Karpas-422 (cell line): ENCODE measurements around the gene KLF16. TPM values are rescaled to one million over a fixed set of nuclear protein-coding genes. Genes with fewer than 3 reads are reported as not detected.
A peak's percentile ranks its signal among the peaks of the same experiment; 100 is the strongest.

Source experiments
- DNase-seq: peaks from one replicate; pipeline ENCODE4 v3.0.0-alpha.2; 2015
- H2AFZ ChIP-seq: fragments of 200-600 bp; sonication (generic); 2 replicates; pipeline ENCODE4 v1.6.1; 2014; ENCODE audit warnings: antibody characterized with exemption, low read length, mixed read lengths
- H3K27ac ChIP-seq: fragments of 200-600 bp; sonication (generic); 2 replicates; pipeline ENCODE4 v1.5.1; 2014; ENCODE audit warnings: mild to moderate bottlenecking, low read length, moderate library complexity
- H3K27me3 ChIP-seq: fragments of 200-600 bp; sonication (generic); 2 replicates; pipeline ENCODE4 v1.6.1; 2014; ENCODE audit warnings: low read length, mixed read lengths
- H3K36me3 ChIP-seq: fragments of 200-600 bp; sonication (generic); 2 replicates; pipeline ENCODE4 v1.6.1; 2014; ENCODE audit warnings: low read length, mixed read lengths; ENCODE audit not compliant: insufficient read depth
- H3K4me1 ChIP-seq: fragments of 200-600 bp; sonication (generic); 2 replicates; pipeline ENCODE4 v1.6.1; 2014; ENCODE audit warnings: mild to moderate bottlenecking, low read length, mixed read lengths
- H3K4me2 ChIP-seq: fragments of 200-600 bp; sonication (generic); 2 replicates; pipeline ENCODE4 v1.6.1; 2014; ENCODE audit warnings: low read length, low read depth, mild to moderate bottlenecking; ENCODE audit not compliant: poor library complexity, severe bottlenecking
- H3K4me3 ChIP-seq: fragments of 200-600 bp; sonication (generic); 2 replicates; pipeline ENCODE4 v1.5.1; 2014; ENCODE audit warnings: mild to moderate bottlenecking, antibody characterized with exemption, low read length, mixed read lengths
- H3K79me2 ChIP-seq: fragments of 200-600 bp; sonication (generic); 2 replicates; pipeline ENCODE4 v1.6.1; 2014; ENCODE audit warnings: mild to moderate bottlenecking, low read length, mixed read lengths
- H3K9ac ChIP-seq: fragments of 200-600 bp; sonication (generic); 2 replicates; pipeline ENCODE4 v1.6.0; 2014; ENCODE audit warnings: low read length
- H3K9me2 ChIP-seq: fragments of 200-600 bp; sonication (generic), shearing (Covaris generic); replicated peaks from 2 replicates; pipeline ENCODE4 v1.6.0; 2014; ENCODE audit warnings: mild to moderate bottlenecking, low read length, moderate library complexity; ENCODE audit not compliant: insufficient read depth
- H3K9me3 ChIP-seq: fragments of 300-700, 200-600 bp; sonication (generic); 2 replicates; pipeline ENCODE4 v1.6.1; 2014; ENCODE audit warnings: low read length, mixed read lengths
- H4K20me1 ChIP-seq: fragments of 200-600 bp; sonication (generic); 2 replicates; pipeline ENCODE4 v1.6.1; 2014; ENCODE audit warnings: mild to moderate bottlenecking, antibody characterized with exemption, low read length, low read depth; ENCODE audit not compliant: insufficient read depth
- total RNA-seq: library from RNA; depleted of rRNA; stranded (reverse); fragments of >200 nt; shearing (Covaris generic); gene quantifications from 2 replicates; pipeline ENCODE4 v1.2.3, GENCODE V29; 2014; ENCODE audit warnings: low replicate concordance

The KLF16 gene
- total RNA-seq, 1 experiment from 2014 or later = 13.2 TPM

DNA sequence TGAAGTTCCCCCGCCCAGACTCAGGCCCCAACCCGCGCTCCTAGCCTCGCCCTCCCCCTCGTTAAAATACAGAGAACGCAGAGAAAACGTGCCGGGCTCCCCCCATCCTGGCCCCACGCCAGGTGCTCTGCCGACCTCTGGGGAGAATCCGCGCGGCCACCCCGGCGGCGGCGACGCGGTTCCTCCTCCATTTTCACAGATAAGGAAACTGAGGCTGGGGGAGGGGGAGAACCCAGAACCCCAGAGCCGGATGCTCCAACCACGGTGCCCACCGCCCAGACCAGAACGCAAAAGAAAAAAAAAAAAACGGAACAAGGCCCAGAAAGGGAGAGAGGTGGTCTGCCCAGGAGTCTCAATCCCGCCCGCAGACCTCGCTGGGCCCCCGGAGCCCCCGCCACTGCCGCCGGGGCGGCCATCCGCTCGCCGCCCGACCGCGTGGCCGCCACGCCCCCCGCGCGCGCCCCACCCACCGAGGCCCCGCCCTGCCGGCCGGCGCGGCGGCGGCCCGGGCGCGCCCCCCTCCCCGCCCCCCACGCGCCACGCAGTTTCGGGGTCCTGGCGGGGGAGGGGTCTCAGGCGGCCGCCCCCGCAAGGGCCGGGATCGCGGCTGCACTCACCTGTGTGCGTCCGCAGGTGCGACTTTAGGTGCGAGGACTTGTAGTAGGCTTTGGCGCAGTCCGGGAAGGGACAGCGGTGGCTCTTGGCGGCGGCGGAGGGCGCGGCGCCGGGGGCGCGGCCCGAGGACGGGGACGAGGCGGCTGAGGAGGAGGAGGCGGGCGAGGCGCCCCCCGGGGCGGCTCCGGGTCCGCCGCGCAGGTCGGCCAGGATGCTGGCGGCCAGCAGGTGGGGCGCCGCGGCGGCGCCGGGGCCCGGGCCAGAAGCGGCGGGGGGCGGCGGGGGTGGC is 703 bp downstream of the KLF16 start:
- peaks cover 39% of the 10 kb centered on the region; the same call in 1 of the 2 replicates for H4K20me1 ChIP-seq
- peaks cover 45% of the 10 kb centered on the region for H3K4me1 ChIP-seq
- no peak overlapping the region for H2AFZ ChIP-seq

GRCh38 chr19:1862068-1862423 is 1.3 kb downstream of the KLF16 start:
- H3K4me1 ChIP-seq = peaks cover 51% of the 10 kb centered on the region
- no peaks in the 10 kb centered on the region for H3K9me3 ChIP-seq
- H3K27me3 ChIP-seq = no peaks in the 10 kb centered on the region
- no peak overlapping the region for H2AFZ ChIP-seq
- H3K9me2 ChIP-seq = no peaks in the 10 kb centered on the region
- peak overlapping the region; percentile 97 for H3K9ac ChIP-seq
- H3K4me3 ChIP-seq = peak overlapping the region; percentile 93
- no peaks in the 10 kb centered on the region for H3K36me3 ChIP-seq
- H4K20me1 ChIP-seq = peaks cover 39% of the 10 kb centered on the region; the same call in 1 of the 2 replicates
- no peak for DNase-seq
- H3K4me2 ChIP-seq = peak overlapping the region; percentile 90
- H3K27ac ChIP-seq = peak overlapping the region; percentile 84
- H3K79me2 ChIP-seq = peaks cover 64% of the 10 kb centered on the region

More for the DNA sequence above, 703 bp downstream of the KLF16 start:
- Histone ChIP-seq H3K4me2 (peak overlapping the region; percentile 90), H3K9me2 (no peaks in the 10 kb centered on the region), H3K27ac (peak overlapping the region; percentile 84), H3K4me3 (peak overlapping the region; percentile 93), H3K9me3 (no peaks in the 10 kb centered on the region), H3K27me3 (no peaks in the 10 kb centered on the region), H3K36me3 (no peaks in the 10 kb centered on the region), H3K9ac (peak overlapping the region; percentile 97), H3K79me2 (peaks cover 58% of the 10 kb centered on the region)
- DNase-seq = peak; percentile 82

DNA sequence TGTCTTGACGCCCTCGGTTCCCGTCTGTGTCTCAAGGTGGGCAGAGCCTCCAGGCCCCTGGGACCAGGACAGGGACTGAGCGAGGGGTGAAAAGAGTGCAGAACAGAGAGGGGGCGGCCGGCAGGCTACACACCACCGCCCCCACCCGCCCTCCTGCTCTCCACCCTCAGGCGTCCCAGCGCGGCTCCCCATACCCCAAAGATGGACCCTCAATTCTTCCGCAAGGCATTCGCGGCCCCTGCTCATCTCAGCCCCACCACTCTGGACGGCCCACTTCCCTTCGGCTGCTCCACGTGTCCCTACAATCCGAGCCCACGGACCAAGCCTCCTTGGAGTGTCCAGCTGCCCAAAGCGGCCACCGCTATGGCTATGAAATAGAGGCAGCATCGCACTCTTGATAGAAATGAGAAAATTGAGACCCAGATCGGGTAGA is 1.8 kb downstream of the KLF16 start:
- H3K9ac ChIP-seq = peak overlapping the region; percentile 97
- H3K4me2 ChIP-seq = peak overlapping the region; percentile 90
- peaks cover 55% of the 10 kb centered on the region for H3K4me1 ChIP-seq
- H3K79me2 ChIP-seq = peaks cover 68% of the 10 kb centered on the region
- H3K9me2 ChIP-seq = no peaks in the 10 kb centered on the region
- H3K9me3 ChIP-seq = no peaks in the 10 kb centered on the region
- no peaks in the 10 kb centered on the region for H3K36me3 ChIP-seq
- H2AFZ ChIP-seq = no peak overlapping the region
- H4K20me1 ChIP-seq = peaks cover 39% of the 10 kb centered on the region; the same call in 1 of the 2 replicates
- peak overlapping the region; percentile 84 for H3K27ac ChIP-seq
- H3K4me3 ChIP-seq = peak overlapping the region; percentile 93
- DNase-seq = peak; percentile 58
- H3K27me3 ChIP-seq = no peaks in the 10 kb centered on the region

- no peak for DNase-seq
- Histone ChIP-seq H3K9me2 (no peaks in the 10 kb centered on the region), H4K20me1 (peaks cover 45% of the 10 kb centered on the region; the same call in 1 of the 2 replicates), H3K9ac (peak overlapping the region; percentile 97), H3K9me3 (no peaks in the 10 kb centered on the region), H3K4me2 (peak overlapping the region; percentile 90), H3K4me3 (peak overlapping the region; percentile 93), H3K4me1 (peaks cover 61% of the 10 kb centered on the region), H3K36me3 (no peaks in the 10 kb centered on the region), H2AFZ (no peak overlapping the region), H3K27me3 (no peaks in the 10 kb centered on the region), H3K27ac (peak overlapping the region; percentile 84), H3K79me2 (peaks cover 74% of the 10 kb centered on the region)
These were observed 2.4 kb downstream of the KLF16 start for GRCh38 chr19:1860821-1861598.

DNA sequence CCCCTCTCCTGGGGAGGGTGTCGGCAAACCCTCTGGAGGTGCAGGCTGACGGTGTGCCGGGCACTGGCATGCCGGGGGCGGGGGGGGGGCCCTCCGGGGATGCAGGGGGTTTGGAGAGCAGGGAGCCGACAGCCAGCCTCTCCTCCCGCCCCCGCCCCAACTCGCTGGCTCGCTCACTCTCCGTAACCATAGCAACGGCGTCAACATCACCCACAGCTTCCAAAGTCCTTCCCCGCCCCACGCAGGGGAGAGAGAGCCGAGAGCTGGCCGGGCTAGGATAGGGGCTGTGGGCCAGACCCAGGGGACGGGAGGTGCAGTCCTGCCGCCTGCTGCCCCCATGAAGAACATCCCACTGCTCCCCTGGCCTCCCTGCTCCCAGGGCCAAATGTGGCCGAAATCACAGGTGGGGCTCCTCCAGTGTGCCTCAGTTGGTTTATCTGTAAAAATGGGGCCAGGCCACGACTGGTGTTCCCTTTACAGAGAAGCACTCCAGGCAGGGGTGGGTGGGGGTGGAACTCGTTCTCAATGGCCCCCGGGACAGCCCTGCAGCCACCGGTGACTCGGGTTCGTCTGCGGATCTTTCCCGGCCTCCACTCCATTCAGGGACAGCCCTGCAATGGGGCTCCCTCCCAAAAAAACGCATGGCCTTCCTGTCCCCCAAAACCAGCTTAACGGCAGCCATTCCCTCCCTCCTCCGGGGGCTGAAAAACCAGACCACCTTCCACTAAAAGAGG is 3.2 kb downstream of the KLF16 start:
- Histone ChIP-seq H4K20me1 (peaks cover 51% of the 10 kb centered on the region; the same call in 1 of the 2 replicates), H3K9ac (peak overlapping the region; percentile 97), H2AFZ (no peak overlapping the region), H3K4me2 (peak overlapping the region; percentile 90), H3K4me1 (peaks cover 68% of the 10 kb centered on the region), H3K9me3 (no peaks in the 10 kb centered on the region), H3K27ac (peak overlapping the region; percentile 84), H3K36me3 (no peaks in the 10 kb centered on the region), H3K4me3 (peak overlapping the region; percentile 93), H3K79me2 (peaks cover 78% of the 10 kb centered on the region), H3K9me2 (no peaks in the 10 kb centered on the region), H3K27me3 (no peaks in the 10 kb centered on the region)
- DNase-seq = peak; percentile 81

GRCh38 chr19:1859331-1859781 is 4.0 kb downstream of the KLF16 start:
- no peaks in the 10 kb centered on the region for H3K9me3 ChIP-seq
- no peak for DNase-seq
- H3K27me3 ChIP-seq = no peaks in the 10 kb centered on the region
- H3K4me2 ChIP-seq = peak overlapping the region; percentile 90
- H3K27ac ChIP-seq = peak overlapping the region; percentile 96
- H3K9me2 ChIP-seq = no peaks in the 10 kb centered on the region
- H4K20me1 ChIP-seq = peaks cover 59% of the 10 kb centered on the region
- peak overlapping the region; percentile 93; the same call in 1 of the 2 replicates for H3K4me3 ChIP-seq
- H3K79me2 ChIP-seq = peaks cover 83% of the 10 kb centered on the region
- H3K36me3 ChIP-seq = no peaks in the 10 kb centered on the region
- H3K9ac ChIP-seq = peak overlapping the region; percentile 97
- H3K4me1 ChIP-seq = peaks cover 72% of the 10 kb centered on the region
- H2AFZ ChIP-seq = no peak overlapping the region

DNA sequence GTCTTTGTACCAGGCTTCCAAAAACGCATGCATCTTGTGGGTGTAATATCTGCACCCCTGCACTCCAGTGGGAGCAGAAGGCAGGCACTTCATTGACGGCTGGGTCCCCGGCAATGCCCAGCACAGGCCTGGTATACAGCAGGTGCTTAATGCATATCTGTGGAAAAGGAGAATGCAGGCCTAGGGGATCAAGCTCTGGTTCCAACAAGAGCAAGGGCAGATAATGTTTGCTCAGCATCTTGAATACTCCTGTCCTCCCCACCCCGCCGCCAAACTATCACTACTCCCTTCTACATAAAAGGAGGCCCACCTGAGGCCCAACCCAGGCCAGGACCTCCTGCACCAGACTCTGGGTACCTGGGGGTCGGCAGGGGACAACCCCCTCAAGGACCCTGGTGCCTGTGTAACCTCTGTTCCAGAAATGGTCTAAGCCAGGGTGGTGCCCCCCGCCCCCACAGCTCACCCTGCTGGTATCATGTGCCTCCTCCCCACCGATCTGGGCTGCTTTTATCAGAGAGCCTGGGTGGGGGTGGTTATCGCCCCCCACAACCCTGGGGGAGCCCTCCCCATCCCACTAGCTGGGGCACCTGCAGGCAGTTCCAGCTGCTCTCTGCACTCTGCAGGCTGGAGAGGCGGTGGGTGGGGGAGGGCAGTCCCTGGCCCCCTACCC is 4.8 kb downstream of the KLF16 start:
- H3K9me3 ChIP-seq = no peaks in the 10 kb centered on the region
- no peak overlapping the region for H2AFZ ChIP-seq
- H3K9ac ChIP-seq = peak overlapping the region; percentile 97
- peak overlapping the region; percentile 93; the same call in 1 of the 2 replicates for H3K4me3 ChIP-seq
- peaks cover 89% of the 10 kb centered on the region for H3K79me2 ChIP-seq
- H3K27me3 ChIP-seq = no peaks in the 10 kb centered on the region
- H3K36me3 ChIP-seq = no peaks in the 10 kb centered on the region
- H3K27ac ChIP-seq = peak overlapping the region; percentile 96
- H3K9me2 ChIP-seq = no peaks in the 10 kb centered on the region
- peak; percentile 58 for DNase-seq
- peaks cover 64% of the 10 kb centered on the region for H4K20me1 ChIP-seq
- peak overlapping the region; percentile 90 for H3K4me2 ChIP-seq
- peaks cover 80% of the 10 kb centered on the region for H3K4me1 ChIP-seq
